ENCODE results near the gene SIGLEC11. TPM values are rescaled to one million over a fixed set of nuclear protein-coding genes. Genes with fewer than 3 reads are reported as not detected.

Gene SIGLEC11
- total and polyA plus RNA-seq, 2 donors (not counting 3 experiments of a cell fraction or from before 2014, with no cell fraction given), result not detected

DNA sequence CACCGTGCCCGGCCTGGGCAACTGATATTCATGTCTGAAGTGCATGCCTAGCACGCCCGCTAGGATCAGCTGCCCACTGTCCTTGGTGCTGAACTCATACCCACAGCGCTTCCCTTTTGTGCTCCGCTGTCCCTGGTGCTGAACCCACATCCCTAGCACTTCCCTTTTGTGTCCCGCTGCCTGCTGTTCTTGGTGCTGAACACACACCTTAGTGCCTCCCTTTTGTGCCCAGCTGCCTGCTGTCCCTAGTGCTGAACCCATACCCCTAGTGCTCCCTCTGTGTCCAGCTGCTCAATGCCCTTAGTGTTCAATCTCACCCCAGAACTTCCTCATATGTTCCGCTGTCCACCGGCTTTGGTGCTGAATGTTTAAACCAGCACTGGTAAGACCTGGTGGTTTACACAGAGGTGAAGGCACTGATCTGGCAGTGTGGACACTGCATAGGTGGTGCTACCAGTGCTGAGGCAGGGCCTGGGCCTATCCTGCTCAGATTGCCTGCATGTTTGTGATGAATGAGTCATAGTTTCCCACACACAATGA is 26.3 kb upstream of the SIGLEC11 start:
- no peaks in the 10 kb centered on the region for H3K79me2 ChIP-seq (ENCODE audit: control insufficient read depth, insufficient read depth, low read length)
- intact Hi-C loops (cut with micrococcal nuclease), result loop anchor here (1.0 kb wide), 1 partner anchor 38 kb away; the partner anchor contains the start of gene VRK3
- BruUV-seq (replicated peaks), result no TSS peak
- peaks cover 0 to 10% of the 10 kb centered on the region in 2 experiments for H3K36me3 ChIP-seq (ENCODE audit: control insufficient read depth in 2 of 2, extremely low read depth in 1 of 2, insufficient read depth in 2 of 2, low read length in 2 of 2)
- H4K20me1 ChIP-seq (replicated peaks; ENCODE audit: control insufficient read depth, extremely low read depth, insufficient read depth, low read length), result no peaks in the 10 kb centered on the region
- H3K27me3 ChIP-seq (ENCODE audit: control insufficient read depth in 2 of 2, insufficient read depth in 2 of 2, low read length in 2 of 2), result no peaks in the 10 kb centered on the region
- H3K9me3 ChIP-seq (replicated peaks; ENCODE audit: control insufficient read depth, insufficient read depth, low read length), result no peaks in the 10 kb centered on the region
- no peak overlapping the region for H3K9ac ChIP-seq (replicated peaks; ENCODE audit: extremely low read depth, insufficient read depth, low read length)
- ChIA-PET CTCF (interaction anchor here (0.8 to 2.2 kb wide), 6 partner anchors 11 to 149 kb away, joined by 3 to 8 read pairs (median 3); no protein-coding TSS in a partner anchor), POLR2A (interaction anchor here (1.1 kb wide), 1 partner anchor 12 kb away, joined by 13 read pairs; no protein-coding TSS in a partner anchor)
- no peak for TF ChIP-seq POLR2A (IDR thresholded peaks at IDR 0.05; ENCODE audit: low read depth, low read length)
- TF ChIP-seq GATA2 (IDR thresholded peaks at IDR 0.05; ENCODE audit: insufficient read depth, insufficient read length, low read depth, low read length), result no peak
- peak; percentile 75 for TF ChIP-seq POLR2AphosphoS5 (IDR thresholded peaks at IDR 0.05; ENCODE audit: insufficient read depth, low read depth, low read length)
- TF ChIP-seq FOS (IDR thresholded peaks at IDR 0.05; ENCODE audit: borderline replicate concordance, insufficient read depth, low read length), result peak; percentile 21
- peak; percentile 79 for TF ChIP-seq MAX (IDR thresholded peaks at IDR 0.05; ENCODE audit: insufficient read depth, insufficient read length)
- TF ChIP-seq, protein P1, sequence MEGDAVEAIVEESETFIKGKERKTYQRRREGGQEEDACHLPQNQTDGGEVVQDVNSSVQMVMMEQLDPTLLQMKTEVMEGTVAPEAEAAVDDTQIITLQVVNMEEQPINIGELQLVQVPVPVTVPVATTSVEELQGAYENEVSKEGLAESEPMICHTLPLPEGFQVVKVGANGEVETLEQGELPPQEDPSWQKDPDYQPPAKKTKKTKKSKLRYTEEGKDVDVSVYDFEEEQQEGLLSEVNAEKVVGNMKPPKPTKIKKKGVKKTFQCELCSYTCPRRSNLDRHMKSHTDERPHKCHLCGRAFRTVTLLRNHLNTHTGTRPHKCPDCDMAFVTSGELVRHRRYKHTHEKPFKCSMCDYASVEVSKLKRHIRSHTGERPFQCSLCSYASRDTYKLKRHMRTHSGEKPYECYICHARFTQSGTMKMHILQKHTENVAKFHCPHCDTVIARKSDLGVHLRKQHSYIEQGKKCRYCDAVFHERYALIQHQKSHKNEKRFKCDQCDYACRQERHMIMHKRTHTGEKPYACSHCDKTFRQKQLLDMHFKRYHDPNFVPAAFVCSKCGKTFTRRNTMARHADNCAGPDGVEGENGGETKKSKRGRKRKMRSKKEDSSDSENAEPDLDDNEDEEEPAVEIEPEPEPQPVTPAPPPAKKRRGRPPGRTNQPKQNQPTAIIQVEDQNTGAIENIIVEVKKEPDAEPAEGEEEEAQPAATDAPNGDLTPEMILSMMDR (IDR thresholded peaks at IDR 0.05; ENCODE audit: extremely low read depth in 1 of 2, insufficient read depth in 1 of 2, low read depth in 1 of 2, low read length in 2 of 2), result peak in 1 of 2 donors; percentile 24
- dilution Hi-C loops (cut with MboI; ENCODE audit: extremely low pct_ligation_motif_present, low sequenced_read_pairs), result no loop called here
- H3K4me3 ChIP-seq (replicated peaks in 1 of 3; ENCODE audit: insufficient read depth in 1 of 3, low read depth in 1 of 3, low read length in 3 of 3), result no peak overlapping the region
- FAIRE-seq, result peak; percentile 87
- H3K4me1 ChIP-seq (ENCODE audit: control insufficient read depth, extremely low read depth, insufficient read depth, low read length), result no peaks in the 10 kb centered on the region
- peak; percentile 89 for DNase-seq (ENCODE audit: low read depth, low spot score)
- no peak overlapping the region for H2AFZ ChIP-seq (ENCODE audit: low read depth, low read length)
- H3K9me1 ChIP-seq (replicated peaks; ENCODE audit: control insufficient read depth, extremely low read depth, insufficient read depth, low read length), result no peaks in the 10 kb centered on the region
- no peak overlapping the region for H3K4me2 ChIP-seq (ENCODE audit: insufficient read depth, low read length)
- H3K27ac ChIP-seq (ENCODE audit: insufficient read depth, low read depth, low read length), result no peak overlapping the region

All from endothelial cell of umbilical vein (primary cell).